Measurements from ENCODE around the gene NBEAL2.
"Not testable (repeated sequence)": the region's sequence is repeated elsewhere in the genome, so short reads cannot be mapped to it uniquely, and the experiment has no call there.

Gene NBEAL2

GRCh38 chr3:47013231-47013630 is 33.8 kb downstream of the NBEAL2 start:
- DNase-seq: no peak

- no peak for DNase-seq
Observed at GRCh38 chr3:47014036-47014435, 34.6 kb downstream of the NBEAL2 start.

GRCh38 chr3:47015151-47015550 is 35.7 kb downstream of the NBEAL2 start:
- DNase-seq: no peak

GRCh38 chr3:47016086-47016933 is 36.8 kb downstream of the NBEAL2 start:
- no peak for DNase-seq

- DNase-seq: no peak
Observed at GRCh38 chr3:47016934-47017435, 37.5 kb downstream of the NBEAL2 start.

GRCh38 chr3:47017504-47018268 is 38.2 kb downstream of the NBEAL2 start:
- no peak for DNase-seq

GRCh38 chr3:47018269-47018611 is 38.8 kb downstream of the NBEAL2 start:
- DNase-seq: no peak

- no peak for DNase-seq
Observed at GRCh38 chr3:47019201-47019600, 39.7 kb downstream of the NBEAL2 start.

GRCh38 chr3:47020311-47020710 is 40.8 kb downstream of the NBEAL2 start:
- DNase-seq: no peak

GRCh38 chr3:47022641-47023071 is 43.2 kb downstream of the NBEAL2 start:
- peak; percentile 80 for DNase-seq

GRCh38 chr3:47024932-47025331 is 45.5 kb downstream of the NBEAL2 start:
- DNase-seq: no peak

GRCh38 chr3:47026432-47026831 is 47.0 kb downstream of the NBEAL2 start:
- not testable (repeated sequence) for DNase-seq

GRCh38 chr3:47028146-47028545 is 48.7 kb downstream of the NBEAL2 start:
- DNase-seq: no peak

GRCh38 chr3:47028667-47029066 is 49.2 kb downstream of the NBEAL2 start:
- DNase-seq: no peak

GRCh38 chr3:47031041-47031440 is 51.6 kb downstream of the NBEAL2 start:
- not testable (repeated sequence) for DNase-seq

- peak; percentile 5 for DNase-seq
Observed at GRCh38 chr3:47034868-47035489, 55.5 kb downstream of the NBEAL2 start.

GRCh38 chr3:47035645-47036044 is 56.2 kb downstream of the NBEAL2 start:
- no peak for DNase-seq

- no peak for DNase-seq
Observed at GRCh38 chr3:47036145-47036544, 56.7 kb downstream of the NBEAL2 start.

GRCh38 chr3:47037302-47037701 is 57.8 kb downstream of the NBEAL2 start:
- DNase-seq: not testable (repeated sequence)

GRCh38 chr3:47041114-47041513 is 61.6 kb downstream of the NBEAL2 start:
- no peak for DNase-seq

- DNase-seq: no peak
Observed at GRCh38 chr3:47042231-47042791, 62.8 kb downstream of the NBEAL2 start.

GRCh38 chr3:47047069-47047468 is 67.6 kb downstream of the NBEAL2 start:
- no peak for DNase-seq

- DNase-seq: no peak
Observed at GRCh38 chr3:47047673-47048072, 68.2 kb downstream of the NBEAL2 start.

All from NCI-H69 (cell line).